Measurements from ENCODE around the gene SLAMF6. TPM values are rescaled to one million over a fixed set of nuclear protein-coding genes. Genes with fewer than 3 reads are reported as not detected.

The SLAMF6 gene
- total and polyA plus RNA-seq, 10 of the 15 experiments (the other 5 are each of a cell fraction or from before 2014, with no cell fraction given) = 20.5 to 89.6 (median 36.5) TPM

- TF ChIP-seq ZNF687 (IDR thresholded peaks at IDR 0.05) (peak; percentile 72; the same call in 1 of the 2 replicates), NFIC (IDR thresholded peaks at IDR 0.05; ENCODE audit: low read depth, low read length) (peak; percentile 11; the same call in 1 of the 2 replicates), TBL1XR1 (IDR thresholded peaks at IDR 0.05; ENCODE audit: low read depth, low read length) (no peak), SRF (IDR thresholded peaks at IDR 0.05; ENCODE audit: low read depth in 2 of 2, low read length in 2 of 2) (no peak), NRF1 (conservative IDR thresholded peaks at IDR 0.05; ENCODE audit: low read depth, low read length) (no peak), NFXL1 (IDR thresholded peaks at IDR 0.05; ENCODE audit: borderline replicate concordance) (no peak), RUNX3 (IDR thresholded peaks at IDR 0.05; ENCODE audit: low read length) (peak; percentile 68), PML (IDR thresholded peaks at IDR 0.05; ENCODE audit: low read length) (no peak), TCF3 (IDR thresholded peaks at IDR 0.05; ENCODE audit: borderline replicate concordance, insufficient read depth, low read depth, low read length) (no peak), PAX5 (IDR thresholded peaks at IDR 0.05; ENCODE audit: borderline replicate concordance, low read depth, low read length) (no peak), ZNF24 (IDR thresholded peaks at IDR 0.05) (peak; percentile 84), ATF2 (IDR thresholded peaks at IDR 0.05; ENCODE audit: low read length) (peak; percentile 20; the same call in 1 of the 2 replicates), ETV6 (conservative IDR thresholded peaks at IDR 0.05 in 1 of 2, IDR thresholded peaks at IDR 0.05 in 1 of 2; ENCODE audit: borderline replicate concordance in 1 of 2, low read depth in 1 of 2) (peak in 1 of 2 experiments; percentile 22; a peak in 1 of 4 replicates), PBX3 (IDR thresholded peaks at IDR 0.05; ENCODE audit: insufficient replicate concordance, low read depth, low read length) (no peak), CEBPZ (IDR thresholded peaks at IDR 0.05; ENCODE audit: low read depth, low read length) (no peak), LARP7 (IDR thresholded peaks at IDR 0.05) (no peak), PKNOX1 (IDR thresholded peaks at IDR 0.05) (no peak)
Measured at GRCh38 chr1:160437432-160438316, 85.4 kb downstream of the SLAMF6 start (continued).
